ENCODE results near the gene NMBR.

NMBR gene

DNA sequence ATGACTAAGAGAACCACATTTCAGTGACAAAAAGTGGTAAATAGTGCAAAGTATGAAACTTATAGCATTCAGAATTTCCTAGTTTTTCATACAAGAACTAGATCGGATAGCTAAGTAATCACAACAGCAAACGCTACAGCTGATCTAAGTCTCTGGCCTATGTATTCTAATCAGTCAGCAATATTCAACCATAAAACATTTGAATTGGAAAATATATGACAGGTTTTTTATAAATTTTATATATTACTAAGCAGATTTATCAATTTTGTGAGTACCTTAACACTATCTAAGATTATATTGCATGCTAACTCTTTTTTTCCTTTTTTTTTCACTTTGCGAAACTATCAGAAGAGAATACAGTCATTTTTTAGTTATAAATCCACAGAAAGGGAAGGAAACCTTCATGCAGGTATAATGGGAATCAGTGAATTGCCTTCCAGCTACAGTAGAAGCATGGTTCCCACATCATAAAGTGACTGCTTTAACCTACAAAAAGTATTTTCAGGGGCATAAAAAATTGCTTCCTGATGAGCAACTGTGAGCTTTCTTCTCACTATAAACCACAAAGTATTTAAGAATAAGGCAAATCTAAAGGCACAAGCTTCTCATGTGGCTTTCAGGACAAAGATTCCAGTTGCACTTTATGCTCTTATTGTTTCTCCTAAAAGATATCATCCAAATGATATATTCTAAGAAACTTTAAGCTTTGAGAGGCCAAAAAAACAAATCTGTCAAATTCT lies 88.2 kb downstream of the NMBR start:
- ChIA-PET POLR2A (no interaction called here), CTCF (interaction anchor here (1.2 kb wide), 1 partner anchor 14 kb away, joined by 5 read pairs; no protein-coding TSS in a partner anchor)
- no peak overlapping the region for H3K4me3 ChIP-seq (ENCODE audit: low read depth, low read length)
- no peak for DNase-seq (ENCODE audit: low read depth, low spot score)
- TF ChIP-seq CTCF (IDR thresholded peaks at IDR 0.05; ENCODE audit: insufficient read depth, low read length, missing control alignments), result no peak

GRCh38 chr6:142055219-142055618 lies 91.7 kb downstream of the NMBR start:
- ChIA-PET CTCF (interaction anchor here (0.9 to 2.2 kb wide), 2 partner anchors 8 to 66 kb away, joined by 3 to 6 read pairs; no protein-coding TSS in a partner anchor), POLR2A (no interaction called here)
- no peak for DNase-seq (ENCODE audit: low read depth, low spot score)
- no peak overlapping the region for H3K4me3 ChIP-seq (ENCODE audit: low read depth, low read length)
- TF ChIP-seq CTCF (IDR thresholded peaks at IDR 0.05; ENCODE audit: insufficient read depth, low read length, missing control alignments), result no peak

DNA sequence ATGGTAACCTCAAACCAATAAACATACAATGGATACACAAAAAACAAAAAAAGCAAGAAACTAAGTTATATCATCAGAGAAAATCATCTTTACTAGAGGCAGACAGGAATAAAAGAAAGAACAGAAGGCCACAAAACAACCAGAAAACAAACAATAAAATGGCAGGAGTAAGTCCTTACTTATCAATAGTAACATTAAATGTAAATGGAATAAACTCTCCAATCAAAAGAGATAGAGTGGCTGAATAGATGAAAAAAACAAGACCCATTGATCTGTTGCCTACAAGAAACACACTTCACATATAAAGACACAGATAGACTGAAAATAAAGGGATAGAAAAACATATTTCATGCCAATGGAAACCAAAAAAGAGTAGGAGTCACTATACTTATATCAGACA lies 95.5 kb downstream of the NMBR start:
- TF ChIP-seq CTCF (IDR thresholded peaks at IDR 0.05; ENCODE audit: insufficient read depth, low read length, missing control alignments), result no peak
- CTCF ChIA-PET, result no interaction called here
- POLR2A ChIA-PET, result no interaction called here
- H3K4me3 ChIP-seq (ENCODE audit: low read depth, low read length), result no peak overlapping the region
- DNase-seq (ENCODE audit: low read depth, low spot score), result no peak

DNA sequence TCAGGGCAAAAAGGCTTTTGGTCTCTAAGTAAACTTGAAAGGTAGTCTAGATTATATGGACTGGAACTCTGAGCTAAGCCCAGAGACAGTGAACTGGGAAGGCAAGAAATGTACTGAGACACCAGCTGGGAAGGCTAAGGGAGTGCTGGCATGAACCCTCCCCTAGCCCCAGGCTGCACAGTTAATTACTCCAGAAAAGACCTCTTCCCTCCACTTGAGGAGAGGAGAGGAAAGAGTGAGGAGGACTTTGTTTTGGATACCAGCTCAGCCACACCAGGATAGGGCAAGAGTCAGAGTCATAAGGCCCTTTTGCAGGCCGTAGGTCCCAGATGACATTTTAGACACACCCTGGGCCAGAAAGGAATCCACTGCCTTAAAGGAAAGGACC lies 98.3 kb downstream of the NMBR start:
- ChIA-PET POLR2A (no interaction called here), CTCF (interaction anchor here (7.6 kb wide), 1 partner anchor 59 kb away, joined by 81 read pairs; no protein-coding TSS in a partner anchor)
- DNase-seq (ENCODE audit: low read depth, low spot score), result no peak
- no peak overlapping the region for H3K4me3 ChIP-seq (ENCODE audit: low read depth, low read length)
- TF ChIP-seq CTCF (IDR thresholded peaks at IDR 0.05; ENCODE audit: insufficient read depth, low read length, missing control alignments), result no peak

DNA sequence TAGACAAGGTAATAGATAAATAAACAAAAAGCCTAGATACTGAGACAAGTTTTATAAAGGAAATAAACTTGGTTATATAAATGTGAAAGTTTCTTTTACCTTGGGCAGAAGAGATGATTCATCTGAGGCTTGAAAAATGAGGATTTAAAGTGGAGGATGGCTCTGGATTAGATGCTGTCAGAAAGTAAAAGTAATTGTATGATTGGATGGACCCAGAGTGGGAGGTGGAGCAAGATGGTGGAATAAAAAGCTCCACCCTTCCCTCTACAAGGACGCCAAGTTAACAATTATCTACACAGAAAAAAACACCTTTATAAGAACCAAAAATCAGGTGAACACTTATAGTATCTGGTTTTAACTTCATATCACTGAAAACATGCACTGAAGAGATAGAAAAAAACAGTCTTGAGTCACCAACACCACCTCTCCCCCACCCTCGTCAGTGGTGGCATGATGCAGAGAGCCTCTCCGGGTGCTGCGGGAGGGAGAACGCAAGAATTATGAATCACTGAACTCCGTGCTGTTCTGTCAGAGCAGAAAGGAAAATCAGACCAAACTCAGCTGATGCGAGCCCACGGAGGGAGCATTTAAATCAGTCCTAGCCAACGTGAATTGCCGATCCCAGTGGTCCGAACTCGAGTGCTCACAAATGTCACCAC lies 98.9 kb downstream of the NMBR start:
- TF ChIP-seq CTCF (IDR thresholded peaks at IDR 0.05; ENCODE audit: insufficient read depth, low read length, missing control alignments), result no peak
- POLR2A ChIA-PET, result no interaction called here
- no peak overlapping the region for H3K4me3 ChIP-seq (ENCODE audit: low read depth, low read length)
- DNase-seq (ENCODE audit: low read depth, low spot score), result no peak
- CTCF ChIA-PET, result interaction anchor here (7.6 kb wide), 1 partner anchor 59 kb away, joined by 81 read pairs; no protein-coding TSS in a partner anchor

All from AG04449 (cell line).